ENCODE data around the gene VPS8.

VPS8 gene

GRCh38 chr3:184786280-184786941 is 25.6 kb upstream of the VPS8 start:
- no peaks in the 10 kb centered on the region for H3K36me3 ChIP-seq (ENCODE audit: control insufficient read depth in 2 of 2, insufficient read depth in 1 of 2, low read length in 2 of 2)
- CTCF ChIA-PET: interaction anchor here (0.6 to 1.6 kb wide), 3 partner anchors 8 to 243 kb away, joined by 3 to 11 read pairs (median 9); no protein-coding TSS in a partner anchor
- no peak overlapping the region for H3K27ac ChIP-seq (ENCODE audit: extremely low read depth, low read depth, low read length)
- TF ChIP-seq ZNF280D (tag by site-specific recombination; IDR thresholded peaks at IDR 0.05) (no peak), REST (tag by site-specific recombination; IDR thresholded peaks at IDR 0.05) (no peak), MZF1 (tag by site-specific recombination; IDR thresholded peaks at IDR 0.05; ENCODE audit: borderline replicate concordance) (no peak), ZNF26 (tag by site-specific recombination; IDR thresholded peaks at IDR 0.05) (no peak), ZNF362 (tag by site-specific recombination; IDR thresholded peaks at IDR 0.05) (no peak), ZNF48 (tag by site-specific recombination; IDR thresholded peaks at IDR 0.05) (no peak), SCRT2 (tag by site-specific recombination; IDR thresholded peaks at IDR 0.05) (no peak), ZBTB21 (tag by site-specific recombination; IDR thresholded peaks at IDR 0.05) (no peak), ZNF266 (tag by site-specific recombination; IDR thresholded peaks at IDR 0.05; ENCODE audit: low read depth) (no peak), BCL11A (tag by site-specific recombination; IDR thresholded peaks at IDR 0.05; ENCODE audit: low read depth) (no peak), ZNF639 (tag by site-specific recombination; IDR thresholded peaks at IDR 0.05) (no peak), ZNF175 (tag by site-specific recombination; IDR thresholded peaks at IDR 0.05) (no peak), KLF7 (tag by site-specific recombination; IDR thresholded peaks at IDR 0.05; ENCODE audit: borderline replicate concordance) (no peak), TCF7L2 (IDR thresholded peaks at IDR 0.05; ENCODE audit: borderline replicate concordance, low read depth, low read length) (no peak), ZNF561 (tag by site-specific recombination; IDR thresholded peaks at IDR 0.05; ENCODE audit: borderline replicate concordance) (no peak), ZNF701 (tag by site-specific recombination; IDR thresholded peaks at IDR 0.05) (no peak)
- POLR2A ChIA-PET: no interaction called here
- no peaks in the 10 kb centered on the region for H3K4me1 ChIP-seq (ENCODE audit: control insufficient read depth, insufficient read depth, low read length)
- no peak overlapping the region for H3K4me3 ChIP-seq (ENCODE audit: low read depth, low read length)
- no peaks in the 10 kb centered on the region for H3K9me3 ChIP-seq (ENCODE audit: control insufficient read depth, insufficient read depth, low read depth, low read length)

Data from HEK293 (cell line).